ENCODE measurements around the gene DEUP1.

DEUP1 gene

DNA sequence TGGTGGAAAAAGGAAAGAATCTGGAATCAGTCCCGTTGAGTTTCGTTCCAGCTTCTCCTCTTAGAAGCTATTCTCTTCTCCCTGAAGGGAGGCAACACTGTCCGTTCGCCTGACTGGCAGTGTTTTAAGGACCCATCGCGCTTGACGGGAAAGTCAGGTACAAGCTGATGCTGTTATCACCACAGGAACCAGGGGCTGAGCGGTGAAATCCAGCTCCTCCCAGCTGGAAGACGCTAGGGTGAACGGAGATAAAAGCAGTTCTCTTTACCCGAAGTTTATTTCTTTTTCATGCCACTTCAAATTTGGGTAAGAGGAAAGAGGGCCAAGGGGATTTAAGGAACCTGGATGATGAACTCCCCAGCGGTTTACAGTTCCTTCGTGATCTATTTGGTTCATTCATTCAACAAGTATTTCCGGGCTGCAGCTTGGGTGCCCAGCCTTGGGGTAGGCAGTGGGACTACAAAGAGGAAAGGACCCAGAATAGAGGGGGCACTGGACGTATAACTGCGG lies 551 bp upstream of the DEUP1 start:
- DNase-seq, result peak; percentile 12
- Histone ChIP-seq H3K36me3 (no peaks in the 10 kb centered on the region), H3K9me3 (ENCODE audit: severe bottlenecking) (no peaks in the 10 kb centered on the region), H3K27me3 (ENCODE audit: insufficient read depth, low read depth, severe bottlenecking) (no peaks in the 10 kb centered on the region), H3K27ac (no peak overlapping the region), H3K4me3 (ENCODE audit: low read depth, low read length) (peak overlapping the region; percentile 58)
- TF ChIP-seq, protein P1, sequence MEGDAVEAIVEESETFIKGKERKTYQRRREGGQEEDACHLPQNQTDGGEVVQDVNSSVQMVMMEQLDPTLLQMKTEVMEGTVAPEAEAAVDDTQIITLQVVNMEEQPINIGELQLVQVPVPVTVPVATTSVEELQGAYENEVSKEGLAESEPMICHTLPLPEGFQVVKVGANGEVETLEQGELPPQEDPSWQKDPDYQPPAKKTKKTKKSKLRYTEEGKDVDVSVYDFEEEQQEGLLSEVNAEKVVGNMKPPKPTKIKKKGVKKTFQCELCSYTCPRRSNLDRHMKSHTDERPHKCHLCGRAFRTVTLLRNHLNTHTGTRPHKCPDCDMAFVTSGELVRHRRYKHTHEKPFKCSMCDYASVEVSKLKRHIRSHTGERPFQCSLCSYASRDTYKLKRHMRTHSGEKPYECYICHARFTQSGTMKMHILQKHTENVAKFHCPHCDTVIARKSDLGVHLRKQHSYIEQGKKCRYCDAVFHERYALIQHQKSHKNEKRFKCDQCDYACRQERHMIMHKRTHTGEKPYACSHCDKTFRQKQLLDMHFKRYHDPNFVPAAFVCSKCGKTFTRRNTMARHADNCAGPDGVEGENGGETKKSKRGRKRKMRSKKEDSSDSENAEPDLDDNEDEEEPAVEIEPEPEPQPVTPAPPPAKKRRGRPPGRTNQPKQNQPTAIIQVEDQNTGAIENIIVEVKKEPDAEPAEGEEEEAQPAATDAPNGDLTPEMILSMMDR (IDR thresholded peaks at IDR 0.05; ENCODE audit: low read depth, low read length), result no peak

GRCh38 chr11:93340223-93340622 lies 9.7 kb downstream of the DEUP1 start:
- H3K36me3 ChIP-seq, result no peaks in the 10 kb centered on the region
- DNase-seq, result no peak
- no peaks in the 10 kb centered on the region for H3K9me3 ChIP-seq (ENCODE audit: severe bottlenecking)
- no peak overlapping the region for H3K4me3 ChIP-seq (ENCODE audit: low read depth, low read length)
- TF ChIP-seq, protein P1 (IDR thresholded peaks at IDR 0.05; ENCODE audit: low read depth, low read length), result no peak
- H3K27me3 ChIP-seq (ENCODE audit: insufficient read depth, low read depth, severe bottlenecking), result no peaks in the 10 kb centered on the region
- H3K27ac ChIP-seq, result no peak overlapping the region

DNA sequence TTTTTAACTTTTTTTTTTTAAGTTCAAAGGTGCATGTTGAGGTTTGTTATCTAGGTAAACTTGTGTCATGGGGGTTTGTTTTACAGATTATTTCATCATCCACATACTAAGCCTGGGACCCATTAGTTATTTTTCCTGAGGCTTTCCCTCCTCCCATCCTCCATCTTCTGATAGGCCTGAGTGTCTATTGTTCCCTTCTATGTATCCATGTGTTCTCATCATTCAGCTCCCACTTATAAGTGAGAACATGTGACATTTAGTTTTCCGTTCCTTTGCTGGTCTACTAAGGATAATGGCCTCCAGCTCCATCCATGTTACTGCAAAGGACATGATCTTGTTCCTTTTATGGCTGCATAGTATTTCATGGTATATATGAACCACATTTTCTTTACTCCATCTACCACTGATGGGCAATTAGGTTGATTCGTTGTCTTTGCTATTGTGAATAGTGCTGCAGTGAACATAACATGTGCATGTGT lies 14.4 kb downstream of the DEUP1 start:
- Histone ChIP-seq H3K27ac (no peak overlapping the region), H3K9me3 (ENCODE audit: severe bottlenecking) (no peaks in the 10 kb centered on the region), H3K27me3 (ENCODE audit: insufficient read depth, low read depth, severe bottlenecking) (no peaks in the 10 kb centered on the region), H3K36me3 (no peaks in the 10 kb centered on the region), H3K4me3 (ENCODE audit: low read depth, low read length) (no peak overlapping the region)
- no peak for DNase-seq
- TF ChIP-seq, protein P1 (IDR thresholded peaks at IDR 0.05; ENCODE audit: low read depth, low read length), result no peak

GRCh38 chr11:93348930-93349329 lies 18.4 kb downstream of the DEUP1 start:
- Histone ChIP-seq H3K36me3 (no peaks in the 10 kb centered on the region), H3K27ac (no peak overlapping the region), H3K9me3 (ENCODE audit: severe bottlenecking) (no peaks in the 10 kb centered on the region), H3K27me3 (ENCODE audit: insufficient read depth, low read depth, severe bottlenecking) (no peaks in the 10 kb centered on the region), H3K4me3 (ENCODE audit: low read depth, low read length) (no peak overlapping the region)
- TF ChIP-seq, protein P1 (IDR thresholded peaks at IDR 0.05; ENCODE audit: low read depth, low read length), result no peak
- no peak for DNase-seq

- TF ChIP-seq, protein P1 (IDR thresholded peaks at IDR 0.05; ENCODE audit: low read depth, low read length), result no peak
- Histone ChIP-seq H3K9me3 (ENCODE audit: severe bottlenecking) (no peaks in the 10 kb centered on the region), H3K36me3 (no peaks in the 10 kb centered on the region), H3K4me3 (ENCODE audit: low read depth, low read length) (no peak overlapping the region), H3K27ac (no peak overlapping the region), H3K27me3 (ENCODE audit: insufficient read depth, low read depth, severe bottlenecking) (no peaks in the 10 kb centered on the region)
- DNase-seq, result no peak
These were observed 20.3 kb downstream of the DEUP1 start for GRCh38 chr11:93350835-93351234.

- Histone ChIP-seq H3K27ac (no peak overlapping the region), H3K4me3 (ENCODE audit: low read depth, low read length) (no peak overlapping the region), H3K9me3 (ENCODE audit: severe bottlenecking) (no peaks in the 10 kb centered on the region), H3K27me3 (ENCODE audit: insufficient read depth, low read depth, severe bottlenecking) (no peaks in the 10 kb centered on the region), H3K36me3 (no peaks in the 10 kb centered on the region)
- TF ChIP-seq, protein P1 (IDR thresholded peaks at IDR 0.05; ENCODE audit: low read depth, low read length), result no peak
- DNase-seq, result no peak
These were observed 28.9 kb downstream of the DEUP1 start for GRCh38 chr11:93359396-93359795.
